ENCODE data around the gene MMP28. TPM values are rescaled to one million over a fixed set of nuclear protein-coding genes. Genes with fewer than 3 reads are reported as not detected.

MMP28 gene
- total RNA-seq, 1 experiment from 2014 or later: not detected

DNA sequence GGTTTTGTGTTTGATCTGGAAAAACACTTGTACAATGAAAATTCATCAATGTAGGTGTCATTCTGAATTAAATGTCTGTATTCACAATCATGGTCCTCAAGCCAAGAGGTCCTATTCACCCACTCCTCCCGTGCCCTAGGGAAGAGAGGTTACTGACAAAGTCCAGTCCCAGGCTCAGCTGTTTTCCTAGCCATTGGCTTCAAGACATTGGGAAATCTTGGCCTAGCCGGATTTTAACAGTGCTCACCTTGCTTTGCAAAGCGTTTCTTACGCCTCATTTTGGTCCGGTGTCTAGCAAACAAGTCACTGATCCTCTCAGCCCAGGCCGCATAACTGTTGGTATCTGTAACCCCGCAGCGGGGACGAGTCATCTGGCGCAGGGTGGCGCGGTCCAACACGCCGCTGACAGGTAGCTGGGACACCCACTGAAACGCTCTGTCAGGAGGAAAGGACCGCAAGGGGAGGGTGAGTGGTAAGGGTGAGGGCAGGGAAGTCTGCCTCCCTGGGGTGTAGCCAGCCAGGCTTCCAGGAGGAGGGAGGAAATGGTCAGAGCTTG is 16.7 kb downstream of the MMP28 start:
- H3K4me2 ChIP-seq (ENCODE audit: low read depth, low read length, poor library complexity, severe bottlenecking): no peak overlapping the region
- DNase-seq: no peak
- no peaks in the 10 kb centered on the region for H3K27me3 ChIP-seq (ENCODE audit: low read length)
- no peak overlapping the region for H3K27ac ChIP-seq (ENCODE audit: low read length)
- H3K4me3 ChIP-seq (ENCODE audit: low read length): no peak overlapping the region
- H3K79me2 ChIP-seq (ENCODE audit: low read length): no peaks in the 10 kb centered on the region
- H3K36me3 ChIP-seq (ENCODE audit: insufficient read depth, low read length): no peaks in the 10 kb centered on the region
- no peaks in the 10 kb centered on the region for H3K9me2 ChIP-seq (replicated peaks; ENCODE audit: insufficient read depth, low read length)
- no peaks in the 10 kb centered on the region for H3K9me3 ChIP-seq (ENCODE audit: low read length)
- H2AFZ ChIP-seq (ENCODE audit: low read length): no peak overlapping the region
- H3K9ac ChIP-seq (ENCODE audit: low read length): no peak overlapping the region
- no peaks in the 10 kb centered on the region for H4K20me1 ChIP-seq (ENCODE audit: insufficient read depth, low read depth, low read length)
- no peaks in the 10 kb centered on the region for H3K4me1 ChIP-seq (ENCODE audit: low read length)

DNA sequence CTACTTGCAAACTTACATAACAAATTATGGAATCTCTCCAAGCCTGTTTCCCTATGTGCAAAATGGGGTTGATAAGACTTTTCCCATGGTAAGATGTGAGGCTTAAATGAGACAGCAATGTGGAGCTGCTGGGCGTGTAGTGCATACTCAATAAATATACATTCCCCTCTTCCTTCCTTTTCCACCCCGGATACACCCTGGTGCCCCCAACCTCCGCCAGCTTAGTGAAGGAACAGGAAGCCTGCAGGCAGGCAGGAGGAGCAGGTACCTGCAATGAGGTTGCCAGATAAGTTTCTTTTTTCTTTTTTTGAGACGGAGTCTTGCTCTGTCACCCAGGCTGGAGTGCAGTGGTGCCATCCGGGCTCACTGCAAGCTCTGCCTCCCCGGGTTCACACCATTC is 19.9 kb downstream of the MMP28 start:
- Histone ChIP-seq H3K9ac (ENCODE audit: low read length) (no peak overlapping the region), H3K27ac (ENCODE audit: low read length) (no peak overlapping the region), H3K79me2 (ENCODE audit: low read length) (no peaks in the 10 kb centered on the region), H3K36me3 (ENCODE audit: insufficient read depth, low read length) (no peaks in the 10 kb centered on the region), H3K4me1 (ENCODE audit: low read length) (no peaks in the 10 kb centered on the region), H3K4me2 (ENCODE audit: low read depth, low read length, poor library complexity, severe bottlenecking) (no peak overlapping the region), H3K4me3 (ENCODE audit: low read length) (no peak overlapping the region), H4K20me1 (ENCODE audit: insufficient read depth, low read depth, low read length) (no peaks in the 10 kb centered on the region), H3K9me3 (ENCODE audit: low read length) (no peaks in the 10 kb centered on the region), H3K27me3 (ENCODE audit: low read length) (no peaks in the 10 kb centered on the region), H3K9me2 (replicated peaks; ENCODE audit: insufficient read depth, low read length) (no peaks in the 10 kb centered on the region), H2AFZ (ENCODE audit: low read length) (no peak overlapping the region)
- no peak for DNase-seq

DNA sequence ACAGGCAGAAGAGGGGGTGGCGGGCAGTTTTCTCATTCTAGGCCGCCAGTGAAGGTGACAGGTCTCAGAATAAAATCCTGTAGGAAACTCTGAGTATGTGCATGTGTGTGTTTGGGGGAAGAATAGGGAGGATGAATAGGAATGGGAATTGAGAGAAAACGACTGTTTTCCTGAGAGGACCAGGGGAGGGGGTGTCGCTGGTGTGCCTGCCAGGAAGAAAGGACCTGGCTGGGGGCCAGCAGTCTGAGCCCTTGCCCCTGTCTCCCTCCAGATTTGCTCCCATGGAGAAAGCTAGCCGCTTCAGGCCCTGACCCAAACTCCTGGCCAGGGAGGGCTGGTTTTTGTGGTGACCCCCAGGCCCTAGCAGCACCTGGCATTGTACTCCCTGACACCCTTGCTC is 20.4 kb downstream of the MMP28 start:
- no peaks in the 10 kb centered on the region for H3K36me3 ChIP-seq (ENCODE audit: insufficient read depth, low read length)
- no peak overlapping the region for H3K4me2 ChIP-seq (ENCODE audit: low read depth, low read length, poor library complexity, severe bottlenecking)
- H2AFZ ChIP-seq (ENCODE audit: low read length): no peak overlapping the region
- no peaks in the 10 kb centered on the region for H4K20me1 ChIP-seq (ENCODE audit: insufficient read depth, low read depth, low read length)
- no peak for DNase-seq
- no peaks in the 10 kb centered on the region for H3K9me2 ChIP-seq (replicated peaks; ENCODE audit: insufficient read depth, low read length)
- H3K27ac ChIP-seq (ENCODE audit: low read length): no peak overlapping the region
- no peaks in the 10 kb centered on the region for H3K4me1 ChIP-seq (ENCODE audit: low read length)
- H3K4me3 ChIP-seq (ENCODE audit: low read length): no peak overlapping the region
- no peaks in the 10 kb centered on the region for H3K79me2 ChIP-seq (ENCODE audit: low read length)
- H3K9ac ChIP-seq (ENCODE audit: low read length): no peak overlapping the region
- no peaks in the 10 kb centered on the region for H3K27me3 ChIP-seq (ENCODE audit: low read length)
- H3K9me3 ChIP-seq (ENCODE audit: low read length): no peaks in the 10 kb centered on the region

DNA sequence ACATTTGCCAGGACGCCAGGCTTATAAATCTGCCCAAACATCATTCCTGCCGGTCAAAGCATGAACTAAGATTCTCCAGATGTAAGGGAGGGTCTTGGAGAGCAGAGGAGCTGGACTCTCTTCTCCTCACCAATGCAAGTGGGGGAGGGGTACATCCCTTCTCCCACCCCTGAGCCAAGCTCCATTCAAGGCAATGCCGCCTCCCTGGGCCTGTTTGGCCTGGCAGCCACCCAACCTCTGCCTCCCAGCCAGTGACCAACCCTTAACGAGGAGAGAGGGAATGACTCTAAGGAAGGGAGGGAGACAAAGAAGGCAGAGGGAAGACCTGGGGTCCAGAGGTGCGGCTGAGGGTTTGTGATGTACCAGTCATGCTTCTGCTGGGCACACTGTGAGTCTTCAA is 20.9 kb downstream of the MMP28 start:
- Histone ChIP-seq H3K4me1 (ENCODE audit: low read length) (no peaks in the 10 kb centered on the region), H3K36me3 (ENCODE audit: insufficient read depth, low read length) (no peaks in the 10 kb centered on the region), H3K9ac (ENCODE audit: low read length) (no peak overlapping the region), H3K79me2 (ENCODE audit: low read length) (no peaks in the 10 kb centered on the region), H4K20me1 (ENCODE audit: insufficient read depth, low read depth, low read length) (no peaks in the 10 kb centered on the region), H3K9me3 (ENCODE audit: low read length) (no peaks in the 10 kb centered on the region), H2AFZ (ENCODE audit: low read length) (no peak overlapping the region), H3K4me2 (ENCODE audit: low read depth, low read length, poor library complexity, severe bottlenecking) (no peak overlapping the region), H3K4me3 (ENCODE audit: low read length) (no peak overlapping the region), H3K27me3 (ENCODE audit: low read length) (no peaks in the 10 kb centered on the region), H3K9me2 (replicated peaks; ENCODE audit: insufficient read depth, low read length) (no peaks in the 10 kb centered on the region), H3K27ac (ENCODE audit: low read length) (no peak overlapping the region)
- DNase-seq: no peak

DNA sequence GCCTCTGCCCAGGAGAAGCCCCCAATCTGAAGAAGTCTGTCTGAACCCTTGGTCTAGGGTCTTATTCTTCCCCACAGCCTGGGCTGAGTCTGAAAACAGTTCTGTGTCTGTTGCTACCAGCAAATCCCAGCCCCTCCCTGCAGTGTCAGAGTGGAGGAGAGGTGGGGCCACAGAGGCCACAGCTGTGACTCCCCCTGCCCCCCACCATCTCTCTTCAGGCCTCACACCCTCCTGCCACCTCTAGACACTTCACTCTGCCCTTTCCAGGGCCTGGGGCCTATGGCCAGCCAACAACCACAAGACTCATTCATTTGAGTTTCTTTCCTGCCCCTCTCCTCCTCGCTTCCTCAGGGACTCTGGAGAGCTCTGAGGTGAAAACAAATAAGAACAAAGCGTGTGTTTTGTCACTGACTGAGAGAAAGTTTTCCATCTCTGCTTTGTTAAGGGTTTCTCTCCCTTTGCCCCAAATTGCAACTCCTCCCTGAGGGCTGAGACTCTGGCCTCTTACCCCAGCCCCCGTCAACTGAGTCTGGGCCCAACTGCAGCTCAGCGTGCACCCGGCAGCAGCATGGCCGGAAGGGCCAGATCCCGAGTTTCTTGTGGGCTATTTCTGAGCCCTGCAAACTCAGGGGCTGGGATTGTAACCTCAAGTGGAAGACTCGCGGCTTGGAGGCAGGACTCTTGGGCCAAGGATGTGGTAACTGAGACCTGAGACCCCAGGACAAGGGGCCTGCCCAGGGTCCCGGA is 21.6 kb downstream of the MMP28 start:
- Histone ChIP-seq H4K20me1 (ENCODE audit: insufficient read depth, low read depth, low read length) (no peaks in the 10 kb centered on the region), H3K9ac (ENCODE audit: low read length) (no peak overlapping the region), H3K36me3 (ENCODE audit: insufficient read depth, low read length) (no peaks in the 10 kb centered on the region), H3K4me3 (ENCODE audit: low read length) (no peak overlapping the region), H3K9me2 (replicated peaks; ENCODE audit: insufficient read depth, low read length) (no peaks in the 10 kb centered on the region), H3K4me2 (ENCODE audit: low read depth, low read length, poor library complexity, severe bottlenecking) (no peak overlapping the region), H3K4me1 (ENCODE audit: low read length) (no peaks in the 10 kb centered on the region), H3K27me3 (ENCODE audit: low read length) (no peaks in the 10 kb centered on the region), H3K27ac (ENCODE audit: low read length) (no peak overlapping the region), H3K79me2 (ENCODE audit: low read length) (no peaks in the 10 kb centered on the region), H2AFZ (ENCODE audit: low read length) (no peak overlapping the region), H3K9me3 (ENCODE audit: low read length) (no peaks in the 10 kb centered on the region)
- no peak for DNase-seq

DNA sequence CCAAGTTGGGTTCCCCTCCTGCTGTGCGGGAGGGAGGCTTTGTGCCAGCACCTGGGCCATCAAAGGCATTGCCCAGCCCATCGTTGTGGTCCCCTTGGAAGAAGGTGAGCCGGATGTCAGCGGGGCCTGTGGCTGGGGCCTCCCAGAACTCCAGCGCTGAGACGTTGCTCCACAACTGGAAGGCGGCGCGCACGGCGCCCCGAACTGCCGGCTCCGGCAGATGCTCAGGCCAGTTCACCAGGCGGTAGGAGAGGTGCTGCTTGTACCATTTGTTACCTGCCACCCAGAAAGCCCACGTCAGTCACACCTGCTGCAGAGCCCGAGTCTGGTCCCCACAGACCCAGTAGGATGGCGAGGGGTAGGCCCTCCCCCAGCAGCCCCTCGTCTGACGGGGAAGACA is 22.3 kb downstream of the MMP28 start:
- Histone ChIP-seq H3K4me1 (ENCODE audit: low read length) (no peaks in the 10 kb centered on the region), H3K4me3 (ENCODE audit: low read length) (no peak overlapping the region), H3K36me3 (ENCODE audit: insufficient read depth, low read length) (no peaks in the 10 kb centered on the region), H3K27ac (ENCODE audit: low read length) (no peak overlapping the region), H3K4me2 (ENCODE audit: low read depth, low read length, poor library complexity, severe bottlenecking) (no peak overlapping the region), H3K9me2 (replicated peaks; ENCODE audit: insufficient read depth, low read length) (no peaks in the 10 kb centered on the region), H2AFZ (ENCODE audit: low read length) (no peak overlapping the region), H3K27me3 (ENCODE audit: low read length) (no peaks in the 10 kb centered on the region), H3K79me2 (ENCODE audit: low read length) (no peaks in the 10 kb centered on the region), H3K9ac (ENCODE audit: low read length) (no peak overlapping the region), H3K9me3 (ENCODE audit: low read length) (no peaks in the 10 kb centered on the region), H4K20me1 (ENCODE audit: insufficient read depth, low read depth, low read length) (no peaks in the 10 kb centered on the region)
- no peak for DNase-seq

DNA sequence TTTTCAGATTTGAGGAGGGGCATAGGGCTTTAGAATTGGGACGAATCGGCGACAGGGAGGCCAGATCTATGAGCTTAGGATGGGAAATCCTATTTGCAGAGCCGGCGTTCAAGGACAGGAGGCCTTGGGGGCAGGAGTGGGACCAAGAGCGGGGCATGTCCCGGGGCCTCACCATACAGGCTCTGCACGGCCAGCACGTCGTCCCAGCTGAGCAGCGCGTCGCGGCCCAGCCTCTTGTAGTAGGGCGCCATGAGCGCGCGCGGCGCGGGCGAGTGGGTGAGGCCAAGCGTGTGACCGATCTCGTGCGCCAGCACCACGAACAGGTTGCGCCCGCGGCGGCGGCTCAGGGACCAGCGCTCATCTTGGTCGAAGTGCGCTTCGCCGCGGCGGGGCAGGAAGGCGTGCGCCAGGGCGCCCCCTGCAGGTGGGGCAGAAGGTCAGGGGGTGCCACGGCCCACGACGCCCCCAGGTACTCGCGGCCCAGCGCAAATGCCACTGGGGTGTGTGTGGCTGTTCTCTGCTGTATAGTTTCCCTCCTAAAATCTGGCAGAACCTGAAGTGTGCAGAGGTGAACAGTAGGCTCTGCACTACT is 25.4 kb downstream of the MMP28 start:
- Histone ChIP-seq H3K27ac (ENCODE audit: low read length) (no peak overlapping the region), H3K4me1 (ENCODE audit: low read length) (peaks cover 2% of the 10 kb centered on the region), H3K9me2 (replicated peaks; ENCODE audit: insufficient read depth, low read length) (no peaks in the 10 kb centered on the region), H2AFZ (ENCODE audit: low read length) (no peak overlapping the region), H3K4me3 (ENCODE audit: low read length) (no peak overlapping the region), H4K20me1 (ENCODE audit: insufficient read depth, low read depth, low read length) (no peaks in the 10 kb centered on the region), H3K27me3 (ENCODE audit: low read length) (no peaks in the 10 kb centered on the region), H3K9me3 (ENCODE audit: low read length) (no peaks in the 10 kb centered on the region), H3K4me2 (ENCODE audit: low read depth, low read length, poor library complexity, severe bottlenecking) (no peak overlapping the region), H3K9ac (ENCODE audit: low read length) (no peak overlapping the region), H3K36me3 (ENCODE audit: insufficient read depth, low read length) (no peaks in the 10 kb centered on the region), H3K79me2 (ENCODE audit: low read length) (no peaks in the 10 kb centered on the region)
- no peak for DNase-seq

DNA sequence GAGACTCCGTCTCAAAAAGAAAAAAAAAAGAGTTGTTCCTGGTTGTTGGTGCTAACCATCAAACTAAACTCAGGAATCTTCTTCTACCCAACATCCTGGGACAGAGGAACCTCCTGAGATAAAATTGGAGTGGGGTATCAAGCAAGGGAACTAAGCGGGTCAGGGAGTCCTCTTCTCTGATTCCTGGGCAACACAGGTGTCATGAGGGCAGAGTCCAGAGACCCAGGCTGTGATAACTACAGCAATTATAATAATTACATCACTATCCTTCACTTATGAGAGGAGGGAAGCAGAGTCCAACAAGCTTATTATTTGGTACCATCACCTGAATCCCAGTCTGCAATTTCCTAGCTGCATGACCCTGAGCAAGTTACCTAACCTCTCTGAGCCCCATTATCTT is 26.6 kb downstream of the MMP28 start:
- Histone ChIP-seq H3K4me3 (ENCODE audit: low read length) (no peak overlapping the region), H3K4me1 (ENCODE audit: low read length) (peaks cover 12% of the 10 kb centered on the region), H3K27ac (ENCODE audit: low read length) (no peak overlapping the region), H2AFZ (ENCODE audit: low read length) (no peak overlapping the region), H3K9me2 (replicated peaks; ENCODE audit: insufficient read depth, low read length) (no peaks in the 10 kb centered on the region), H3K4me2 (ENCODE audit: low read depth, low read length, poor library complexity, severe bottlenecking) (no peak overlapping the region), H3K36me3 (ENCODE audit: insufficient read depth, low read length) (no peaks in the 10 kb centered on the region), H4K20me1 (ENCODE audit: insufficient read depth, low read depth, low read length) (no peaks in the 10 kb centered on the region), H3K27me3 (ENCODE audit: low read length) (no peaks in the 10 kb centered on the region), H3K9ac (ENCODE audit: low read length) (no peak overlapping the region), H3K79me2 (ENCODE audit: low read length) (no peaks in the 10 kb centered on the region), H3K9me3 (ENCODE audit: low read length) (no peaks in the 10 kb centered on the region)
- DNase-seq: no peak

All from Karpas-422 (cell line).